Hippocampal formation (tissue), 2 donors: Measurements from ENCODE around the gene RAB1B.

Experiments
- DNase-seq, 2 donors: peaks; one replicate each; lab custom pipeline; 2025; lab: John Stamatoyannopoulos, UW

The RAB1B gene

DNA sequence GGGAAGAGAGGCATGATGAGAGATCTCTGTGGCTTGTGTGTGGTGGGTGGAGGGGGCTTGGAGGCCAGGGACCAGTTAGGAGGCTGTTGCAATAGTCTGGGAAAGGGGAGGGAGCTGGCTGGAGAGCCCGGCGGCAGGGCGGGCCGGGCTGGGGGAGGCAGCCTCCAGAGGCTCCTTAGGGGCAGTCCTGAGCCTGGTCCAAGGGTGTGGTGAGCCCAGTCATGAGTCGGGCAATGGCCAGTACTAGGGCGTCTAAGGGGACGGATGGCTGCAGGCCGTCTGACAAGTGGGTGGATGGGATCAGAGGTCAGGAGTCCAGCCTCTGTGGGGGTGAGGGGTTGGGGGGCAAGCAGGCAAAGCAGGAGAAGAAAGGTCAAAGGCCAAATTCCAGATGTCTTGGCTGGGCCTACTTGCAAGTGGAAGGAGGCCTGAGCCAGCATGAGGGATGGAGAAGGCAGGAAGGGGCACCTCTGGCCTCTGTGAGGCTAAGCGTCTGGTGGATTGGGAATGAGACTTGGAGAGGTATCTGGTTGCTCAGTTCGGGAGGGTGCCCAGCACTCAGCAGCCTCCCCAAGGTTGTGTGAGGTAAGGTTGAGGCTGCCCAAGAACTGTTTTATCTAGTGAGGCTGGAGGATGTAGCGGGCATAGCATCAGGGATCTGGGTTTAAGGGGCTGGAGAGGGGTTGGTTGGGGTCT, 54.4 kb downstream of the RAB1B start:
- DNase-seq = no peak

DNA sequence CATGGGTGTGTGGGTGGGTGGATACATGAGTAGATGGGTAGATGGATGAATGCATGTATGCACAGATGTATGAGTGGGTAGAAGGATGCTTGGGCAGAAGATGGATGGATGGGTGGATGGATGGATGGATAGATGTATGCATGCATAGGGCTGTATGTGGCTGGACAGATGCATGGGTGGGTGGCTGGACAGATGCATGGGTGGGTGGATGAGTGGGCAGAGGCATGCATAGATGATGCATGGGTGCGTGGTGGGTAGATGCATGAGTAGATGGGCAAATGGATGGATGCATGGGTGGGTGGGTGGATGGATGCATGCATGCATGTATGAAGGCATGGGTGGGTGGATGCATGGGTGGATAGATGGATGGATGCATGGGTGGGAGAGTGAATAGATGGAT, 55.2 kb downstream of the RAB1B start:
- DNase-seq = no peak

DNA sequence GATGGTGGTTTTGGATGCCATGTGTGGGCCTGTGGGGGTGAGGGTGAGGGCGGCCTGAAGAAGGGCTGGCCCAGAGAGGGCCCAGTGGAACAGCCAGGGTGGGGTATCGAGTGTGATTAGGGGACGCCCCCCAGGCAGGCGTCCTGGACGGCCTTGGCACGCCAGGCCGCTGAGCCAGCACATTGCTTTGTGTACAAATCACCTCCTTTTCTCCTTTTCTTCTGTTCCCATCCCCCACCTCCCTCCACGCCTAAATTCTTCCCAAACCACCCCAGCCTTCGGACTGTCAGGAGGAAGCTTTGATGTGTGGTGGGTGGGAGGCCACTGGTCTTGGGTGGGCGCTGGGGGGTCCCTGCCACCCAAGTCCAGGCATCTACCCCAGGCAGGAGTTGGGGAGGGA, 56.2 kb downstream of the RAB1B start:
- DNase-seq = no peak

DNA sequence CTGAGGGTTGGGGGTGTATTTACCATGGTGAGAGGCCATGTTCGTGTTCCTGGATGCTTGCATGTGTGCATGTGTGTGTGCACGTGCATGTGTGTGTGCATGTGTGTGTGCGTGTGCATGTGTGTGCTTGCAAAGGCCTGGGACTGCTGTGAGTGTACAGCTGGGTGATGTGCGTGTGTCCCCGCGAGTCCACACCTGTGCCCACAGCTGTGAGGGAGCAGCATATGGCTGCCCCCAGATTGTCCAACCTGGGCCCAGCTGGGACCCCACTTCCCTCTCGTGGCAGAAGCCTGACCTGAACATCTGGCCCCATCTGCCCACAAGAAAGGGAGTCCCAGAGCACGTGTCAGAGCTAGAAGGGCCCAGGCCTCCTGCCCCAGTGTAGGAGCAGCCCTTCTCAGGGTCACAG, 56.8 kb downstream of the RAB1B start:
- no peak for DNase-seq

DNA sequence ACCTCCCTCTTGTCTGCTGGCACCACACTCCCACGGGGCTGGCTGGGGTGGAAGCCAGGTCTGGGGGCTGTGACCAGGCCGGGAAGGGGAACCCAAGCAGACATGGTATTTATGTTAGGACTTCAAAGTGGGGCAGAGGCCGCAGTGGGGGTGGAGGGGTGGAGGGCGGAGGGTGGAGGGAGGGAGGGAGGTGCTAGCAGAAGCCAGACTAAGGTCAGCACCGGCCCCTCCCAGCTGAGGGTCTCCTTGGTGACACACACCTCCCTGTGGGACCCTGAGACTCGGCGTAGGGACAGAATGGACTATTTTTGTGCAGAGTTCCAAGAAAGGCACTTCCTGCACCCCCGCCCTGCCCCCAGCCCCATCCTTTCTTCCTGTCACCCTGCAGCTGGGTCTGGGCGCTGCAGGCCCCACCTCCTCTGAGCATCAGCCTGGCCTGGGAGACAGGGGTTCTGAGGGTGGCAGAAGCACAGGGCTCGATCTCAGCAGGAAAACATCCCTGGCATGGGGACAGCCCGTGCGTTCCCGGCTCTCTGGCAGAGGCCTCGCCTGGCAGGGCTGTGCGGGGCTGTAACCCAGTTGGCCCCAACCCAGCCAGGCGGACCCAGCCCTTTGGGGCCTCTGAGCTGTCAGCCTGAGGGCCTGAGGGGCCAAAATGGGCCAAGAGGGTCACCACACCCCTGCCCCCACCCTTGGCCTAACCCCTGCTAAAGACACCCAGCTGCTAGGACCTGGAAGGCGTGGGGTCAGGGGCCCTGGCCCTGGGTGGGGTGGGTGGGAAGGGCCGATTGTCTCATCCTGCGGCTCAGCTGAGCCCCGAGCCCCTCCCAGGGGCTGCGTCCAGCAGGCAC, 58.0 kb downstream of the RAB1B start:
- DNase-seq = no peak
